ENCODE measurements around the gene SLC38A11.

The SLC38A11 gene

GRCh38 chr2:164948540-164948939, 6.8 kb downstream of the SLC38A11 start:
- no peaks in the 10 kb centered on the region for H3K79me1 ChIP-seq (ENCODE audit: low read depth, low read length)
- H3K9ac ChIP-seq (ENCODE audit: low read depth, low read length, poor library complexity) = no peak overlapping the region
- no peak overlapping the region for H2BK12ac ChIP-seq (ENCODE audit: low read length)
- no peak overlapping the region for H3K27ac ChIP-seq (replicated peaks; ENCODE audit: low read length)
- WGBS, 2 donors (ENCODE audit: extremely low coverage in 2 of 2, insufficient read length in 2 of 2, insufficient replicate concordance in 1 of 2) = no CpG with 5 or more reads among the region's 1 CpG
- no peak overlapping the region for H4K8ac ChIP-seq (ENCODE audit: low read depth, low read length)
- no peak overlapping the region for H2BK120ac ChIP-seq (ENCODE audit: low read depth, low read length)
- H2BK15ac ChIP-seq (ENCODE audit: low read length) = no peak overlapping the region
- H3K4me1 ChIP-seq (ENCODE audit: control insufficient read depth in 2 of 2, insufficient read depth in 1 of 2, low read depth in 1 of 2, low read length in 2 of 2) = no peaks in the 10 kb centered on the region
- no peak overlapping the region for H2AK5ac ChIP-seq (ENCODE audit: low read depth, low read length)
- H3K14ac ChIP-seq (ENCODE audit: low read length) = no peak overlapping the region
- no peaks in the 10 kb centered on the region for H3K27me3 ChIP-seq (ENCODE audit: control insufficient read depth in 3 of 3, insufficient read depth in 3 of 3, low read depth in 1 of 3, low read length in 3 of 3)
- no peak overlapping the region for H3K4ac ChIP-seq (ENCODE audit: low read length)
- no peak overlapping the region for H3K23ac ChIP-seq (ENCODE audit: low read depth, low read length, poor library complexity)
- H4K91ac ChIP-seq (ENCODE audit: low read depth, low read length, poor library complexity) = no peak overlapping the region
- H2BK5ac ChIP-seq (ENCODE audit: low read length) = no peak overlapping the region
- no peak for DNase-seq (ENCODE audit: low spot score)
- no peaks in the 10 kb centered on the region for H3K9me3 ChIP-seq (replicated peaks in 1 of 2; ENCODE audit: control insufficient read depth in 2 of 2, insufficient read depth in 1 of 2, low read depth in 1 of 2, low read length in 2 of 2)
- no peak overlapping the region for H3K18ac ChIP-seq (ENCODE audit: low read length)
- H2AFZ ChIP-seq (ENCODE audit: low read length) = no peak overlapping the region
- H3K36me3 ChIP-seq (replicated peaks in 1 of 2; ENCODE audit: control insufficient read depth in 2 of 2, insufficient read depth in 2 of 2, low read length in 2 of 2) = no peaks in the 10 kb centered on the region
- no peak overlapping the region for H3K4me3 ChIP-seq (ENCODE audit: low read length in 2 of 2)
- H3K4me2 ChIP-seq (ENCODE audit: insufficient read depth, low read length, poor library complexity, severe bottlenecking) = no peak overlapping the region

GRCh38 chr2:164947281-164947680, 8.0 kb downstream of the SLC38A11 start:
- no peak overlapping the region for H3K4me3 ChIP-seq (ENCODE audit: low read length in 2 of 2)
- H2BK12ac ChIP-seq (ENCODE audit: low read length) = no peak overlapping the region
- no peaks in the 10 kb centered on the region for H3K36me3 ChIP-seq (replicated peaks in 1 of 2; ENCODE audit: control insufficient read depth in 2 of 2, insufficient read depth in 2 of 2, low read length in 2 of 2)
- no CpG with 5 or more reads among the region's 7 CpGs for WGBS, 2 donors (ENCODE audit: extremely low coverage in 2 of 2, insufficient read length in 2 of 2, insufficient replicate concordance in 1 of 2)
- no peaks in the 10 kb centered on the region for H3K27me3 ChIP-seq (ENCODE audit: control insufficient read depth in 3 of 3, insufficient read depth in 3 of 3, low read depth in 1 of 3, low read length in 3 of 3)
- no peak overlapping the region for H3K14ac ChIP-seq (ENCODE audit: low read length)
- H3K27ac ChIP-seq (replicated peaks; ENCODE audit: low read length) = no peak overlapping the region
- H2BK120ac ChIP-seq (ENCODE audit: low read depth, low read length) = no peak overlapping the region
- no peak overlapping the region for H3K4me2 ChIP-seq (ENCODE audit: insufficient read depth, low read length, poor library complexity, severe bottlenecking)
- H3K4ac ChIP-seq (ENCODE audit: low read length) = no peak overlapping the region
- H2AK5ac ChIP-seq (ENCODE audit: low read depth, low read length) = no peak overlapping the region
- H4K91ac ChIP-seq (ENCODE audit: low read depth, low read length, poor library complexity) = no peak overlapping the region
- no peak overlapping the region for H3K18ac ChIP-seq (ENCODE audit: low read length)
- H3K9me3 ChIP-seq (replicated peaks in 1 of 2; ENCODE audit: control insufficient read depth in 2 of 2, insufficient read depth in 1 of 2, low read depth in 1 of 2, low read length in 2 of 2) = no peaks in the 10 kb centered on the region
- no peak overlapping the region for H2BK5ac ChIP-seq (ENCODE audit: low read length)
- no peak overlapping the region for H2BK15ac ChIP-seq (ENCODE audit: low read length)
- H3K9ac ChIP-seq (ENCODE audit: low read depth, low read length, poor library complexity) = no peak overlapping the region
- H3K4me1 ChIP-seq (ENCODE audit: control insufficient read depth in 2 of 2, insufficient read depth in 1 of 2, low read depth in 1 of 2, low read length in 2 of 2) = no peaks in the 10 kb centered on the region
- no peak for DNase-seq (ENCODE audit: low spot score)
- H2AFZ ChIP-seq (ENCODE audit: low read length) = no peak overlapping the region
- H3K23ac ChIP-seq (ENCODE audit: low read depth, low read length, poor library complexity) = no peak overlapping the region
- H3K79me1 ChIP-seq (ENCODE audit: low read depth, low read length) = no peaks in the 10 kb centered on the region
- H4K8ac ChIP-seq (ENCODE audit: low read depth, low read length) = no peak overlapping the region

- Histone ChIP-seq H2BK5ac (ENCODE audit: low read length) (no peak overlapping the region), H3K4ac (ENCODE audit: low read length) (no peak overlapping the region), H2BK15ac (ENCODE audit: low read length) (no peak overlapping the region), H4K91ac (ENCODE audit: low read depth, low read length, poor library complexity) (no peak overlapping the region), H3K18ac (ENCODE audit: low read length) (no peak overlapping the region), H2AK5ac (ENCODE audit: low read depth, low read length) (no peak overlapping the region), H3K14ac (ENCODE audit: low read length) (no peak overlapping the region), H2BK12ac (ENCODE audit: low read length) (no peak overlapping the region), H3K4me3 (ENCODE audit: low read length in 2 of 2) (no peak overlapping the region), H3K9me3 (replicated peaks in 1 of 2; ENCODE audit: control insufficient read depth in 2 of 2, insufficient read depth in 1 of 2, low read depth in 1 of 2, low read length in 2 of 2) (no peaks in the 10 kb centered on the region), H2BK120ac (ENCODE audit: low read depth, low read length) (no peak overlapping the region), H2AFZ (ENCODE audit: low read length) (no peak overlapping the region), H3K4me2 (ENCODE audit: insufficient read depth, low read length, poor library complexity, severe bottlenecking) (no peak overlapping the region), H3K4me1 (ENCODE audit: control insufficient read depth in 2 of 2, insufficient read depth in 1 of 2, low read depth in 1 of 2, low read length in 2 of 2) (no peaks in the 10 kb centered on the region), H3K27ac (replicated peaks; ENCODE audit: low read length) (no peak overlapping the region), H3K27me3 (ENCODE audit: control insufficient read depth in 3 of 3, insufficient read depth in 3 of 3, low read depth in 1 of 3, low read length in 3 of 3) (no peaks in the 10 kb centered on the region), H3K9ac (ENCODE audit: low read depth, low read length, poor library complexity) (no peak overlapping the region), H4K8ac (ENCODE audit: low read depth, low read length) (no peak overlapping the region), H3K79me1 (ENCODE audit: low read depth, low read length) (no peaks in the 10 kb centered on the region), H3K23ac (ENCODE audit: low read depth, low read length, poor library complexity) (no peak overlapping the region), H3K36me3 (replicated peaks in 1 of 2; ENCODE audit: control insufficient read depth in 2 of 2, insufficient read depth in 2 of 2, low read length in 2 of 2) (no peaks in the 10 kb centered on the region)
- no peak for DNase-seq (ENCODE audit: low spot score)
- WGBS, 2 donors (ENCODE audit: extremely low coverage in 2 of 2, insufficient read length in 2 of 2, insufficient replicate concordance in 1 of 2) = no CpG with 5 or more reads among the region's 1 CpG
Observed at GRCh38 chr2:164943289-164943688, 12.0 kb downstream of the SLC38A11 start.

GRCh38 chr2:164937864-164938401, 17.4 kb downstream of the SLC38A11 start:
- no peak overlapping the region for H3K27ac ChIP-seq (replicated peaks; ENCODE audit: low read length)
- no peak overlapping the region for H2BK120ac ChIP-seq (ENCODE audit: low read depth, low read length)
- H4K91ac ChIP-seq (ENCODE audit: low read depth, low read length, poor library complexity) = no peak overlapping the region
- no peak overlapping the region for H2BK15ac ChIP-seq (ENCODE audit: low read length)
- H3K14ac ChIP-seq (ENCODE audit: low read length) = no peak overlapping the region
- H3K79me1 ChIP-seq (ENCODE audit: low read depth, low read length) = no peaks in the 10 kb centered on the region
- no peaks in the 10 kb centered on the region for H3K27me3 ChIP-seq (ENCODE audit: control insufficient read depth in 3 of 3, insufficient read depth in 3 of 3, low read depth in 1 of 3, low read length in 3 of 3)
- H2BK12ac ChIP-seq (ENCODE audit: low read length) = no peak overlapping the region
- no peak overlapping the region for H3K4ac ChIP-seq (ENCODE audit: low read length)
- H3K18ac ChIP-seq (ENCODE audit: low read length) = no peak overlapping the region
- no peaks in the 10 kb centered on the region for H3K36me3 ChIP-seq (replicated peaks in 1 of 2; ENCODE audit: control insufficient read depth in 2 of 2, insufficient read depth in 2 of 2, low read length in 2 of 2)
- H2BK5ac ChIP-seq (ENCODE audit: low read length) = no peak overlapping the region
- no peak overlapping the region for H3K9ac ChIP-seq (ENCODE audit: low read depth, low read length, poor library complexity)
- no peak overlapping the region for H3K4me2 ChIP-seq (ENCODE audit: insufficient read depth, low read length, poor library complexity, severe bottlenecking)
- WGBS, 2 donors (ENCODE audit: extremely low coverage in 2 of 2, insufficient read length in 2 of 2, insufficient replicate concordance in 1 of 2) = no CpG with 5 or more reads among the region's 3 CpGs
- no peak overlapping the region for H4K8ac ChIP-seq (ENCODE audit: low read depth, low read length)
- no peak overlapping the region for H3K23ac ChIP-seq (ENCODE audit: low read depth, low read length, poor library complexity)
- H3K9me3 ChIP-seq (replicated peaks in 1 of 2; ENCODE audit: control insufficient read depth in 2 of 2, insufficient read depth in 1 of 2, low read depth in 1 of 2, low read length in 2 of 2) = no peaks in the 10 kb centered on the region
- H3K4me1 ChIP-seq (ENCODE audit: control insufficient read depth in 2 of 2, insufficient read depth in 1 of 2, low read depth in 1 of 2, low read length in 2 of 2) = peaks cover 0 to 2% of the 10 kb centered on the region in 2 donors
- H3K4me3 ChIP-seq (ENCODE audit: low read length in 2 of 2) = no peak overlapping the region
- H2AK5ac ChIP-seq (ENCODE audit: low read depth, low read length) = no peak overlapping the region
- peak overlapping the region; percentile 12 for H2AFZ ChIP-seq (ENCODE audit: low read length)
- DNase-seq (ENCODE audit: low spot score) = no peak

Data from neuronal stem cell (in vitro differentiated cells).